ENCODE measurements around the gene PNPLA7. TPM values are rescaled to one million over a fixed set of nuclear protein-coding genes. Genes with fewer than 3 reads are reported as not detected.
A peak's percentile ranks its signal among the peaks of the same experiment; 100 is the strongest.
"Not testable (repeated sequence)": the region's sequence is repeated elsewhere in the genome, so short reads cannot be mapped to it uniquely, and the experiment has no call there.

Gene PNPLA7
- total RNA-seq, 1 donor from 2014 or later = 13.7 TPM

- DNase-seq = no peak
- no peak for ATAC-seq
These were observed 6.1 kb upstream of the PNPLA7 start for GRCh38 chr9:137556069-137556838.

GRCh38 chr9:137555179-137555578, 5.0 kb upstream of the PNPLA7 start:
- intact Hi-C loops (cut with DNase I) = no loop called here
- no peak for TF ChIP-seq CTCF (IDR thresholded peaks at IDR 0.05)
- no peaks in the 10 kb centered on the region for H3K9me3 ChIP-seq
- peaks cover 43% of the 10 kb centered on the region for H3K36me3 ChIP-seq
- no peaks in the 10 kb centered on the region for H3K27me3 ChIP-seq
- DNase-seq = no peak
- peaks cover 8% of the 10 kb centered on the region for H3K4me1 ChIP-seq
- no peak for ATAC-seq
- H3K27ac ChIP-seq = no peak overlapping the region
- no peak overlapping the region for H3K4me3 ChIP-seq

More at GRCh38 chr9:137556069-137556838, 6.1 kb upstream of the PNPLA7 start:
- peaks cover 44% of the 10 kb centered on the region for H3K36me3 ChIP-seq
- no peaks in the 10 kb centered on the region for H3K27me3 ChIP-seq
- intact Hi-C loops (cut with DNase I) = no loop called here
- peaks cover 7% of the 10 kb centered on the region for H3K4me1 ChIP-seq
- no peak for TF ChIP-seq CTCF (IDR thresholded peaks at IDR 0.05)
- no peaks in the 10 kb centered on the region for H3K9me3 ChIP-seq
- H3K4me3 ChIP-seq = no peak overlapping the region
- H3K27ac ChIP-seq = no peak overlapping the region

GRCh38 chr9:137554349-137554748, 4.1 kb upstream of the PNPLA7 start:
- no peak for ATAC-seq
- intact Hi-C loops (cut with DNase I) = no loop called here

GRCh38 chr9:137553654-137554053, 3.5 kb upstream of the PNPLA7 start:
- not testable (repeated sequence) for ATAC-seq
- H3K36me3 ChIP-seq = peaks cover 37% of the 10 kb centered on the region

More at GRCh38 chr9:137554349-137554748, 4.1 kb upstream of the PNPLA7 start:
- no peaks in the 10 kb centered on the region for H3K27me3 ChIP-seq
- no peak for TF ChIP-seq CTCF (IDR thresholded peaks at IDR 0.05)
- H3K27ac ChIP-seq = no peak overlapping the region
- peaks cover 37% of the 10 kb centered on the region for H3K36me3 ChIP-seq
- H3K4me1 ChIP-seq = peaks cover 14% of the 10 kb centered on the region
- DNase-seq = no peak
- H3K4me3 ChIP-seq = no peak overlapping the region
- H3K9me3 ChIP-seq = no peaks in the 10 kb centered on the region

GRCh38 chr9:137552022-137552768, 2.0 kb upstream of the PNPLA7 start:
- Histone ChIP-seq H3K4me3 (peak overlapping the region; percentile 79), H3K9me3 (no peaks in the 10 kb centered on the region), H3K4me1 (peaks cover 14% of the 10 kb centered on the region), H3K36me3 (peaks cover 25% of the 10 kb centered on the region), H3K27ac (peak overlapping the region; percentile 81), H3K27me3 (no peaks in the 10 kb centered on the region)
- peak; percentile 40 for ATAC-seq
- intact Hi-C loops (cut with DNase I) = no loop called here
- no peak for DNase-seq
- no peak for TF ChIP-seq CTCF (IDR thresholded peaks at IDR 0.05)

More at GRCh38 chr9:137553654-137554053, 3.5 kb upstream of the PNPLA7 start:
- H3K9me3 ChIP-seq; DNase-seq; H3K27ac ChIP-seq; intact Hi-C loops (cut with DNase I); H3K27me3 ChIP-seq; H3K4me3 ChIP-seq: not testable (repeated sequence)
- H3K4me1 ChIP-seq = peaks cover 14% of the 10 kb centered on the region

All from upper lobe of right lung (tissue), 1 donor.